Spleen (tissue), 11 donors: ENCODE measurements around the gene COL1A2. TPM values are rescaled to one million over a fixed set of nuclear protein-coding genes. Genes with fewer than 3 reads are reported as not detected.
A peak's percentile ranks its signal among the peaks of the same experiment; 100 is the strongest.

Experiments
- DNase-seq: peaks from one replicate; pipeline ENCODE4 v3.0.0-alpha.2; 2020
- H3K27ac ChIP-seq, 8 donors: fragments of 200-600 bp; sonication (generic) in 7 of 8; 1 replicate in 4 of 8; 2 replicates in 4 of 8; pipeline versions ENCODE4 v1.5.0 to v1.8.0; 2016 to 2021; ENCODE audit warnings: inconsistent platforms in 4 of 8, mild to moderate bottlenecking in 4 of 8, moderate library complexity in 1 of 8
- H3K27me3 ChIP-seq, 7 donors: fragments of 200-600 bp; sonication (generic) in 6 of 7; replicated peaks in 1 of 7; 1 replicate in 4 of 7; 2 replicates in 3 of 7; pipeline versions ENCODE4 v1.5.0 to v1.8.0; 2016 to 2021; ENCODE audit warnings: inconsistent platforms in 3 of 7, mild to moderate bottlenecking in 1 of 7
- H3K36me3 ChIP-seq, 6 donors: fragments of 200-600 bp; sonication (generic) in 5 of 6; 1 replicate in 4 of 6; 2 replicates in 2 of 6; pipeline versions ENCODE4 v1.5.0 to v1.8.0; 2016 to 2021; ENCODE audit warnings: inconsistent platforms in 2 of 6
- H3K4me1 ChIP-seq, 6 donors: fragments of 200-600 bp; sonication (generic) in 5 of 6; 1 replicate in 3 of 6; 2 replicates in 3 of 6; pipeline versions ENCODE4 v1.5.0 to v1.8.0; 2016 to 2021; ENCODE audit warnings: inconsistent platforms in 3 of 6
- H3K4me3 ChIP-seq, 8 donors: fragments of 200-600 bp; sonication (generic) in 7 of 8; 1 replicate in 4 of 8; 2 replicates in 4 of 8; pipeline versions ENCODE4 v1.5.0 to v1.8.0; 2016 to 2021; ENCODE audit warnings: inconsistent platforms in 4 of 8, mild to moderate bottlenecking in 4 of 8, moderate library complexity in 2 of 8
- H3K9me3 ChIP-seq, 8 donors: fragments of 200-600 bp; sonication (generic) in 7 of 8; 1 replicate in 4 of 8; 2 replicates in 4 of 8; pipeline versions ENCODE4 v1.5.0 to v1.8.0; 2016 to 2021; ENCODE audit warnings: inconsistent platforms in 4 of 8
- CTCF ChIP-seq, 11 experiments: fragments of 200-600 bp in 7 of 11; fragments of 450-650 bp in 4 of 11; sonication (generic) in 4 of 11; IDR thresholded peaks in 8 of 11; conservative IDR thresholded peaks in 3 of 11; 1 replicate in 7 of 11; 2 replicates in 4 of 11; pipeline versions ENCODE4 v1.4.0 to v1.8.0; 2016 to 2021; ENCODE audit warnings: antibody characterized with exemption in 11 of 11, inconsistent platforms in 4 of 11, mild to moderate bottlenecking in 1 of 11
- POLR2A ChIP-seq, 3 donors: fragments of 450-650 bp; IDR thresholded peaks; one replicate each; pipeline ENCODE4 v1.5.1; 2017; ENCODE audit warnings: antibody characterized with exemption in 3 of 3, mild to moderate bottlenecking in 1 of 3
- POLR2AphosphoS5 ChIP-seq, 3 donors: sonication (generic); formaldehyde crosslinking; IDR thresholded peaks; one replicate each; pipeline ENCODE4 v1.5.1; 2017; ENCODE audit warnings: antibody characterized with exemption in 3 of 3
- WGBS, 5 donors: extraction: QIAGEN DNeasy Blood & Tissue Kit in 3 of 5; methylation state at CpG; one replicate each; pipeline versions ENCODE4 v1.1.5 to v1.1.7; 2013 to 2018; 5-methylcytosine and 5-hydroxymethylcytosine counted together
- intact Hi-C: fragments of 100-400 bp; cut with DNase I; formaldehyde crosslinking; loops from one replicate; pipeline ENCODE4 v1.15.0; 2023; ENCODE audit warnings: low total_unique reads
- polyA plus RNA-seq, 3 donors: library from polyadenylated mRNA; stranded (reverse); fragments of 200-250 nt; gene quantifications; one replicate each; pipeline ENCODE4 v1.2.1, GENCODE V29; 2013
- total RNA-seq, 7 donors: library from RNA; depleted of rRNA in 3 of 7; stranded (reverse); fragments of >200 nt in 3 of 7; fragmentation: NEBNext Ultra II Directional in 4 of 7; extraction: Animal tissue kit (Norgen Biotek cat#: 25700) in 4 of 7; gene quantifications; one replicate each; pipeline versions ENCODE4 v1.1.0 to v1.2.1, GENCODE V29; 2016 to 2021
- donor health status: healthy with polysubstance abuse.
- donor health status: DM: no; HTN: no; CAD: no; lungs with moderate emphysema.
- donor health status: DM: no; HTN: no; CAD: no.
- donor health status: Bipolar disorder and iron deficiency.
- donor health status: healthy.
- donor health status: DM: no; HTN: no; CAD: no.
- donor health status: DM: yes; HTN: yes; CAD: no.

The COL1A2 gene
- total and polyA plus RNA-seq, 10 donors = 39.7 to 228 (median 116) TPM

GRCh38 chr7:94433224-94433623 is 38.5 kb downstream of the COL1A2 start:
- TF ChIP-seq POLR2AphosphoS5 (IDR thresholded peaks at IDR 0.05) (no peak), CTCF (IDR thresholded peaks at IDR 0.05 in 8 of 11, conservative IDR thresholded peaks at IDR 0.05 in 3 of 11) (no peak), POLR2A (IDR thresholded peaks at IDR 0.05) (no peak)
- WGBS, 5 donors = 74 to 93% (median 84%) methylated on average over 2 of the region's 2 CpGs
- DNase-seq = no peak
- Histone ChIP-seq H3K27me3 (peaks cover 0 to 7% (median 0%) of the 10 kb centered on the region in 7 donors), H3K4me1 (no peaks in the 10 kb centered on the region), H3K4me3 (no peak overlapping the region), H3K9me3 (no peaks in the 10 kb centered on the region), H3K27ac (no peak overlapping the region), H3K36me3 (no peaks in the 10 kb centered on the region)
- intact Hi-C loops = no loop called here

- H3K4me1 ChIP-seq = no peaks in the 10 kb centered on the region
- no peak for DNase-seq
- WGBS, 5 donors = 87 to 96% (median 89%) methylated on average over 2 of the region's 2 CpGs
- no peaks in the 10 kb centered on the region for H3K36me3 ChIP-seq
- intact Hi-C loops = no loop called here
- H3K4me3 ChIP-seq = no peak overlapping the region
- no peaks in the 10 kb centered on the region for H3K9me3 ChIP-seq
- H3K27me3 ChIP-seq = peaks cover 0 to 7% (median 0%) of the 10 kb centered on the region in 7 donors
- no peak overlapping the region for H3K27ac ChIP-seq
- TF ChIP-seq POLR2AphosphoS5 (IDR thresholded peaks at IDR 0.05) (no peak), CTCF (IDR thresholded peaks at IDR 0.05 in 8 of 11, conservative IDR thresholded peaks at IDR 0.05 in 3 of 11) (no peak)
Observed at GRCh38 chr7:94434042-94434441, 39.3 kb downstream of the COL1A2 start.

GRCh38 chr7:94436018-94436604 is 41.4 kb downstream of the COL1A2 start:
- Histone ChIP-seq H3K27me3 (peaks cover 0 to 7% (median 0%) of the 10 kb centered on the region in 7 donors), H3K27ac (no peak overlapping the region), H3K4me1 (no peaks in the 10 kb centered on the region), H3K9me3 (no peaks in the 10 kb centered on the region), H3K4me3 (no peak overlapping the region), H3K36me3 (no peaks in the 10 kb centered on the region)
- peak; percentile 47 to 82 (median 73) for TF ChIP-seq CTCF (IDR thresholded peaks at IDR 0.05 in 8 of 11, conservative IDR thresholded peaks at IDR 0.05 in 3 of 11)
- no peak for TF ChIP-seq POLR2AphosphoS5 (IDR thresholded peaks at IDR 0.05)
- WGBS, 5 donors = 22 to 29% (median 25%) methylated on average over 6 of the region's 6 CpGs
- no peak for DNase-seq
- intact Hi-C loops = no loop called here

- intact Hi-C loops = no loop called here
- TF ChIP-seq CTCF (IDR thresholded peaks at IDR 0.05 in 8 of 11, conservative IDR thresholded peaks at IDR 0.05 in 3 of 11) (no peak), POLR2AphosphoS5 (IDR thresholded peaks at IDR 0.05) (no peak), POLR2A (IDR thresholded peaks at IDR 0.05) (no peak)
- H3K27ac ChIP-seq = no peak overlapping the region
- H3K36me3 ChIP-seq = no peaks in the 10 kb centered on the region
- no peaks in the 10 kb centered on the region for H3K4me1 ChIP-seq
- no peak overlapping the region for H3K4me3 ChIP-seq
- no peak for DNase-seq
- 86 to 97% (median 91%) methylated on average over 4 of the region's 4 CpGs for WGBS, 5 donors
- H3K9me3 ChIP-seq = no peaks in the 10 kb centered on the region
- H3K27me3 ChIP-seq = peaks cover 0 to 7% (median 0%) of the 10 kb centered on the region in 7 donors
Observed at GRCh38 chr7:94436700-94437099, 42.0 kb downstream of the COL1A2 start.
